H1 (cell line): ENCODE data around the gene EPHB1. TPM values are rescaled to one million over a fixed set of nuclear protein-coding genes. Genes with fewer than 3 reads are reported as not detected.
A peak's percentile ranks its signal among the peaks of the same experiment; 100 is the strongest.

ENCODE experiments used
- CTCF ChIA-PET: fragments of 300-600 bp; sonication (Branson Sonifier 250); formaldehyde crosslinking; loops from one replicate; lab custom pipeline; 2021; ENCODE audit not compliant: partially characterized antibody; lab: Charles Lee
- POLR2A ChIA-PET: fragments of 300-600 bp; sonication (Branson Sonifier 250); formaldehyde crosslinking; loops from one replicate; lab custom pipeline; 2021; ENCODE audit warnings: inconsistent platforms; ENCODE audit not compliant: partially characterized antibody; lab: Charles Lee
- DNase-seq, 2 experiments: peaks; one replicate each; pipeline versions ENCODE4 v3.0.0 to v3.0.0-alpha.2; 2010 to 2022; ENCODE audit warnings: low spot score in 2 of 2, low read depth in 1 of 2, mixed read lengths in 1 of 2
- FAIRE-seq: peaks from 2 replicates; lab custom pipeline; 2011; peaks lifted over from hg19 to GRCh38; lab: Jason Lieb, UNC
- H2AFZ ChIP-seq: 2 replicates; pipeline ENCODE4 v1.8.1; 2012; ENCODE audit warnings: low read length, inconsistent platforms
- H2AK5ac ChIP-seq: 2 replicates; pipeline ENCODE4 v1.6.1; 2013; ENCODE audit warnings: low read depth, low read length
- H2BK120ac ChIP-seq: replicated peaks from 2 replicates; pipeline ENCODE3; 2013; ENCODE audit warnings: low read depth, low read length, inconsistent platforms
- H2BK12ac ChIP-seq: 2 replicates; pipeline ENCODE4 v1.6.1; 2013; ENCODE audit warnings: low read depth, low read length
- H2BK15ac ChIP-seq: 2 replicates; pipeline ENCODE4 v1.6.1; 2013; ENCODE audit warnings: low read length
- H2BK20ac ChIP-seq: 2 replicates; pipeline ENCODE4 v1.6.1; 2013; ENCODE audit warnings: low read length
- H2BK5ac ChIP-seq: 2 replicates; pipeline ENCODE4 v1.6.1; 2013; ENCODE audit warnings: low read depth, low read length
- H3K14ac ChIP-seq: 2 replicates; pipeline ENCODE4 v1.6.1; 2013; ENCODE audit warnings: inconsistent platforms; ENCODE audit not compliant: insufficient read length
- H3K18ac ChIP-seq: 2 replicates; pipeline ENCODE4 v1.6.1; 2013; ENCODE audit warnings: low read length; ENCODE audit errors: extremely low read depth
- H3K23ac ChIP-seq: 2 replicates; pipeline ENCODE4 v1.6.1; 2013; ENCODE audit warnings: inconsistent platforms; ENCODE audit not compliant: insufficient read length
- H3K23me2 ChIP-seq: 2 replicates; pipeline ENCODE4 v1.6.1; 2013; ENCODE audit warnings: low read depth, low read length
- H3K27ac ChIP-seq: 2 replicates; pipeline ENCODE4 v1.6.1; 2011; ENCODE audit warnings: low read depth, low read length, inconsistent platforms
- H3K27me3 ChIP-seq, 4 experiments: replicated peaks in 1 of 4; 1 replicate in 1 of 4; 2 replicates in 3 of 4; pipeline versions ENCODE4 v1.6.1 to v1.8.1; 2011 to 2013; ENCODE audit warnings: low read length in 3 of 4, mild to moderate bottlenecking in 3 of 4, inconsistent platforms in 2 of 4, mixed read lengths in 2 of 4, moderate library complexity in 1 of 4; ENCODE audit not compliant: control insufficient read depth in 3 of 4, insufficient read depth in 3 of 4; ENCODE audit errors: extremely low read depth in 1 of 4
- H3K36me3 ChIP-seq, 4 experiments: 2 replicates each; pipeline versions ENCODE4 v1.6.1 to v1.8.1; 2011 to 2013; ENCODE audit warnings: mild to moderate bottlenecking in 4 of 4, low read length in 3 of 4, moderate library complexity in 2 of 4, control low read depth in 1 of 4, inconsistent platforms in 1 of 4; ENCODE audit not compliant: insufficient read depth in 4 of 4, control insufficient read depth in 2 of 4
- H3K4ac ChIP-seq: replicated peaks from 2 replicates; pipeline ENCODE3; 2013; ENCODE audit warnings: low read length, low read depth, mixed read lengths, inconsistent platforms; ENCODE audit not compliant: insufficient read length
- H3K4me1 ChIP-seq, 4 experiments: replicated peaks in 1 of 4; 1 replicate in 1 of 4; 2 replicates in 3 of 4; pipeline versions ENCODE4 v1.6.1 to v1.8.1; 2011 to 2013; ENCODE audit warnings: low read length in 3 of 4, inconsistent platforms in 2 of 4, mixed read lengths in 1 of 4; ENCODE audit not compliant: insufficient read depth in 4 of 4, control insufficient read depth in 3 of 4
- H3K4me2 ChIP-seq, 2 experiments: 2 replicates each; pipeline versions ENCODE4 v1.6.1 to v1.8.1; 2011 to 2013; ENCODE audit warnings: low read depth in 2 of 2, low read length in 2 of 2, control low read depth in 1 of 2, inconsistent platforms in 1 of 2, mild to moderate bottlenecking in 1 of 2; ENCODE audit not compliant: insufficient read depth in 1 of 2
- H3K4me3 ChIP-seq, 4 experiments: fragments of 200-600, 300-600 bp in 1 of 4; sonication (generic), shearing (Covaris generic), sonication (Bioruptor Twin) in 1 of 4; 2 replicates each; pipeline versions ENCODE4 v1.5.1 to v1.8.1; 2011 to 2016; ENCODE audit warnings: low read length in 4 of 4, low read depth in 3 of 4, control low read depth in 2 of 4, inconsistent platforms in 2 of 4, mild to moderate bottlenecking in 2 of 4, mixed read lengths in 1 of 4, moderate library complexity in 1 of 4; ENCODE audit not compliant: insufficient read depth in 2 of 4; ENCODE audit errors: extremely low read depth in 1 of 4
- H3K56ac ChIP-seq: replicated peaks from 2 replicates; pipeline ENCODE3; 2013; ENCODE audit warnings: low read depth, mild to moderate bottlenecking, mixed read lengths, low read length, inconsistent platforms; ENCODE audit not compliant: insufficient read length
- H3K79me1 ChIP-seq: 2 replicates; pipeline ENCODE4 v1.6.1; 2013; ENCODE audit warnings: low read depth, low read length, control low read depth
- H3K79me2 ChIP-seq, 2 experiments: 2 replicates each; pipeline versions ENCODE4 v1.6.1 to v1.8.1; 2012 to 2013; ENCODE audit warnings: low read length in 2 of 2, mild to moderate bottlenecking in 2 of 2, inconsistent platforms in 1 of 2; ENCODE audit not compliant: insufficient read depth in 2 of 2, control insufficient read depth in 1 of 2
- H3K9ac ChIP-seq, 4 experiments: replicated peaks in 1 of 4; 1 replicate in 1 of 4; 2 replicates in 3 of 4; pipeline versions ENCODE4 v1.6.1 to v1.8.1; 2011 to 2013; ENCODE audit warnings: low read depth in 3 of 4, low read length in 3 of 4, control low read depth in 2 of 4, mild to moderate bottlenecking in 2 of 4, moderate library complexity in 2 of 4, inconsistent platforms in 1 of 4; ENCODE audit errors: extremely low read depth in 1 of 4
- H3K9me3 ChIP-seq, 2 experiments: 2 replicates each; pipeline versions ENCODE4 v1.6.1 to v1.8.1; 2012 to 2013; ENCODE audit warnings: mild to moderate bottlenecking in 2 of 2, moderate library complexity in 2 of 2, control low read depth in 1 of 2, inconsistent platforms in 1 of 2, low read depth in 1 of 2, low read length in 1 of 2, mixed read lengths in 1 of 2; ENCODE audit not compliant: insufficient read depth in 2 of 2
- H4K20me1 ChIP-seq, 2 experiments: replicated peaks in 1 of 2; 2 replicates each; pipeline versions ENCODE3 to v1.8.1; 2011 to 2013; ENCODE audit warnings: inconsistent platforms in 2 of 2, low read length in 2 of 2, mild to moderate bottlenecking in 1 of 2; ENCODE audit not compliant: insufficient read depth in 2 of 2, control insufficient read depth in 1 of 2
- H4K5ac ChIP-seq: 2 replicates; pipeline ENCODE4 v1.6.1; 2013; ENCODE audit warnings: low read length, low read depth, mixed read lengths, inconsistent platforms; ENCODE audit not compliant: insufficient read length
- H4K8ac ChIP-seq: 2 replicates; pipeline ENCODE4 v1.8.0; 2013; ENCODE audit warnings: mild to moderate bottlenecking, moderate library complexity, low read length, inconsistent platforms; ENCODE audit not compliant: insufficient read depth; ENCODE audit errors: extremely low read depth
- H4K91ac ChIP-seq: replicated peaks from 2 replicates; pipeline ENCODE3; 2013; ENCODE audit warnings: low read length, mixed read lengths, inconsistent platforms; ENCODE audit not compliant: insufficient read length
- EP300 ChIP-seq, 2 experiments: IDR thresholded peaks; 1 replicate in 1 of 2; 2 replicates in 1 of 2; pipeline ENCODE4 v1.6.1; 2011 to 2012; ENCODE audit warnings: low read depth in 2 of 2, low read length in 2 of 2, mild to moderate bottlenecking in 2 of 2, borderline replicate concordance in 1 of 2, inconsistent platforms in 1 of 2, moderate library complexity in 1 of 2
- GABPA ChIP-seq: IDR thresholded peaks from 2 replicates; pipeline ENCODE4 v1.6.1; 2011; ENCODE audit warnings: mild to moderate bottlenecking, low read length, moderate library complexity, borderline replicate concordance; ENCODE audit not compliant: insufficient read depth
- KDM5A ChIP-seq: fragments of 200-600 bp; IDR thresholded peaks from 2 replicates; pipeline ENCODE4 v1.7.1; 2012; ENCODE audit warnings: mild to moderate bottlenecking, low read length, inconsistent platforms, mixed read lengths
- SP4 ChIP-seq: IDR thresholded peaks from 2 replicates; pipeline ENCODE4 v1.6.1; 2012; ENCODE audit warnings: low read length, inconsistent platforms
- TAF7 ChIP-seq: optimal IDR thresholded peaks from 2 replicates; pipeline ENCODE3; 2011; ENCODE audit warnings: low read depth, mild to moderate bottlenecking, inconsistent platforms, low read length, moderate library complexity, borderline replicate concordance
- TBP ChIP-seq: IDR thresholded peaks from 2 replicates; pipeline ENCODE4 v1.6.1; 2011; ENCODE audit warnings: low read depth, low read length, improper control_type of control experiment
- WGBS, 2 experiments: shearing (Covaris generic) in 1 of 2; methylation state at CpG; one replicate each; pipeline versions ENCODE4 v1.1.6 to v1.1.7; 2013 to 2015; ENCODE audit warnings: low lambda C conversion rate in 2 of 2, mixed read lengths in 2 of 2, inconsistent platforms in 1 of 2, low coverage in 1 of 2, missing lambda C conversion rate in 1 of 2; ENCODE audit not compliant: insufficient replicate concordance in 2 of 2, insufficient coverage in 1 of 2, insufficient read length in 1 of 2; ENCODE audit errors: extremely low coverage in 1 of 2, missing lambda C conversion rate in 1 of 2; 5-methylcytosine and 5-hydroxymethylcytosine counted together
- polyA plus RNA-seq, 7 experiments: library from polyadenylated mRNA; depleted of rRNA in 3 of 7; stranded (reverse) in 5 of 7; unstranded in 2 of 7; fragments of >200 nt in 5 of 7; fragments of 200-250 nt in 2 of 7; gene quantifications; 1 replicate in 5 of 7; 2 replicates in 1 of 7; 4 replicates in 1 of 7; pipeline versions ENCODE4 v1.2.1 to v1.2.3, GENCODE V29; 2011 to 2013; ENCODE audit warnings: missing spikeins in 2 of 7, mixed read lengths in 2 of 7
- total RNA-seq: library from RNA; stranded (reverse); fragmentation: NEBNext Ultra II Directional; extraction: Animal tissue kit (Norgen Biotek cat#: 25700); gene quantifications from 2 replicates; pipeline ENCODE4 v1.2.1, GENCODE V29; 2021

Gene EPHB1
- total and polyA plus RNA-seq, 2 of the 8 experiments (the other 6 are each of a cell fraction or from before 2014, with no cell fraction given), result 3.5 to 5.9 TPM

DNA sequence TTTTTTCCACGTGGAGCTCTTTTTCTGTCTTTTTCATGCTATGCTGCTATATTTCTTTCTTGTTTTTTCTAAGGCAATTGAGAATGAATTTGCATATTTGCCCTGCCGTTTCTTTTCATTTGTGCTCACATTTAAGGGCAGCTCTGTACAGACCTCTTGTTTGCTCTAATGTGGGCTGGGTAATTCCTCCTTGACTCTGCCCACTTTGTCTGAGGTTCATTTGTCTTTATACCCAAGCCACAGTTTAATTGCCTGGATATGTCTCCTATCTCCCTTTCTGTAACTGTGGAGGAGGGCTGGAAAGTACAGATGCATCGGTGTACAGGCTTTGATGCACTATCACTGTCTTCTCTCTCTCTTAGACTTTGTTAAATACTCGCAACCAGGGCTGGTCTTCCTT, 195.9 kb downstream of the EPHB1 start:
- no peak overlapping the region for H4K8ac ChIP-seq
- H3K4me3 ChIP-seq, result no peak overlapping the region
- H2BK5ac ChIP-seq, result no peak overlapping the region
- H3K9me3 ChIP-seq, result no peaks in the 10 kb centered on the region
- H2BK12ac ChIP-seq, result no peak overlapping the region
- peaks cover 2 to 15% (median 13%) of the 10 kb centered on the region in 4 experiments for H3K4me1 ChIP-seq
- CTCF ChIA-PET, result interaction anchor here (1.0 kb wide), 1 partner anchor 89 kb away, joined by 3 read pairs; no protein-coding TSS in a partner anchor
- peak overlapping the region in 1 of 2 experiments; percentile 31; a peak in 1 of 4 replicates for H3K4me2 ChIP-seq
- no peak overlapping the region for H2AK5ac ChIP-seq
- H2BK20ac ChIP-seq, result no peak overlapping the region
- TF ChIP-seq EP300 (IDR thresholded peaks at IDR 0.05; ENCODE audit: borderline replicate concordance in 1 of 2, low read depth in 2 of 2, low read length in 2 of 2) (no peak), TAF7 (no peak), GABPA (no peak), SP4 (no peak), TBP (no peak), KDM5A (no peak)
- H3K9ac ChIP-seq, result no peak overlapping the region
- no peaks in the 10 kb centered on the region for H3K27me3 ChIP-seq
- FAIRE-seq (no peak), DNase-seq (no peak)
- no peak overlapping the region for H3K14ac ChIP-seq
- 61% methylated on average over 4 of the region's 4 CpGs; no CpG with 5 or more reads in 1 of the 2 experiments for WGBS, 2 experiments
- no peak overlapping the region for H3K18ac ChIP-seq
- H4K5ac ChIP-seq, result no peak overlapping the region
- H3K79me2 ChIP-seq, result no peaks in the 10 kb centered on the region
- POLR2A ChIA-PET, result no interaction called here
- H4K91ac ChIP-seq, result peak overlapping the region; percentile 38
- H3K23ac ChIP-seq, result no peak overlapping the region
- no peak overlapping the region for H3K4ac ChIP-seq
- H2AFZ ChIP-seq, result no peak overlapping the region
- no peaks in the 10 kb centered on the region for H3K79me1 ChIP-seq
- H2BK120ac ChIP-seq, result no peak overlapping the region
- H3K23me2 ChIP-seq, result no peaks in the 10 kb centered on the region
- no peak overlapping the region for H3K27ac ChIP-seq
- H3K56ac ChIP-seq, result no peak overlapping the region
- H2BK15ac ChIP-seq, result no peak overlapping the region
- H4K20me1 ChIP-seq, result no peaks in the 10 kb centered on the region
- H3K36me3 ChIP-seq, result no peaks in the 10 kb centered on the region
